Psoas muscle (tissue), 8 donors: ENCODE results near the gene HSPG2. TPM values are rescaled to one million over a fixed set of nuclear protein-coding genes. Genes with fewer than 3 reads are reported as not detected.

ENCODE experiments used
- ATAC-seq, 4 donors: fragments of 200-7000 bp; cut with Tn5 transposase; one replicate each; pipeline ENCODE4 v1.9.1; 2020; ENCODE audit warnings: moderate library complexity in 3 of 4, mild to moderate bottlenecking in 2 of 4
- DNase-seq, 2 donors: peaks; one replicate each; pipeline ENCODE4 v3.0.0-alpha.2; 2020
- H3K27ac ChIP-seq: fragments of 200-600 bp; one replicate; pipeline ENCODE4 v1.8.0; 2022
- H3K27me3 ChIP-seq, 3 donors: fragments of 200-600 bp in 1 of 3; one replicate each; pipeline versions ENCODE4 v1.6.1 to v1.8.0; 2013 to 2022; ENCODE audit warnings: low read length in 2 of 3, mild to moderate bottlenecking in 2 of 3, moderate library complexity in 1 of 3; ENCODE audit not compliant: insufficient read depth in 3 of 3
- H3K36me3 ChIP-seq, 2 donors: fragments of 200-600 bp in 1 of 2; one replicate each; pipeline versions ENCODE4 v1.6.1 to v1.8.0; 2013 to 2022; ENCODE audit warnings: low read depth in 1 of 2, mild to moderate bottlenecking in 1 of 2, moderate library complexity in 1 of 2; ENCODE audit not compliant: insufficient read depth in 1 of 2
- H3K4me1 ChIP-seq: fragments of 200-600 bp; one replicate; pipeline ENCODE4 v1.8.0; 2022
- H3K4me3 ChIP-seq: fragments of 200-600 bp; one replicate; pipeline ENCODE4 v1.8.0; 2022; ENCODE audit warnings: mild to moderate bottlenecking
- H3K9me3 ChIP-seq: fragments of 200-600 bp; one replicate; pipeline ENCODE4 v1.8.0; 2022
- WGBS, 3 donors: extraction: QIAGEN DNeasy Blood & Tissue Kit; methylation state at CpG; one replicate each; pipeline versions ENCODE4 v1.1.6 to v1.1.7; 2013; 5-methylcytosine and 5-hydroxymethylcytosine counted together
- intact Hi-C, 2 donors: fragments of 100-400 bp; cut with DNase I; formaldehyde crosslinking; loops; one replicate each; pipeline versions ENCODE4 v1.11.0 to v1.14.2; 2022
- polyA plus RNA-seq, 3 donors: library from polyadenylated mRNA; stranded (reverse); fragments of 200-250 nt; gene quantifications; one replicate each; pipeline ENCODE4 v1.2.3, GENCODE V29; 2013
- total RNA-seq, 4 donors: library from RNA; stranded (reverse); fragmentation: NEBNext Ultra II Directional in 2 of 4; extraction: Animal tissue kit (Norgen Biotek cat#: 25700) in 2 of 4; gene quantifications; one replicate each; pipeline versions ENCODE4 v1.2.1 to v1.2.4, GENCODE V29; 2021 to 2023
- TF ChIP-seq, protein P1 (sequence below): fragments of 200-600 bp; IDR thresholded peaks from one replicate; pipeline ENCODE4 v1.8.0; 2022; ENCODE audit warnings: antibody characterized with exemption
- donor health status: healthy with polysubstance abuse.
- donor health status: DM: no; HTN: no; CAD: no; lungs with moderate emphysema.
- donor health status: Bipolar disorder and iron deficiency.
- donor health status: healthy.
- donor health status: DM: yes; HTN: yes; CAD: no.
- donor health status: DM: no; HTN: no; CAD: no.
- donor health status: DM: no; HTN: no; CAD: no.
- donor health status: DM: yes; HTN: yes; CAD: no.

Gene HSPG2
- total and polyA plus RNA-seq, 7 donors = 24.5 to 168 (median 102) TPM

DNA sequence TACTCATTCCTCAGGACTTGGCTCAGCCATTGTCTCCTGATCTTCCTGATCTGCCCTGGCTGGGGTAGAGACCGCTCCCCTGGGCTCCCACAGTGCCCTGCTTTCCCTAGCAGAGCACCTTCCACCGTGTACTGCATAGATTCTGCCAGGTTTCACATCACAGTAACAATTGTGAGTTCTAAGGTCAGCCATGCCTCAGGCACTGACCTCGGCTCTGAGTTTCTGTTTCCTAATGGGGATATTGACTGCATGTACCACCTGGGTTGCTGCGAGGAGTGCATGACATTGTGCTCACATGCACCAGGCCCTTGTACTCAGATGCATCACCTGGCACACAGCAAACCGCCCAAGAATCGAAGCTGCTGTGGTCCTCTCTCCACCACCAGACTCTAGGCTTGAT, 46.0 kb downstream of the HSPG2 start:
- 85 to 90% (median 86%) methylated on average over 6 of the region's 6 CpGs for WGBS, 3 donors
- ATAC-seq (no peak), DNase-seq (peak in 1 of 2 donors; percentile 30)
- Histone ChIP-seq H3K27me3 (no peaks in the 10 kb centered on the region), H3K36me3 (peaks cover 0 to 78% of the 10 kb centered on the region in 2 donors), H3K4me3 (no peak overlapping the region), H3K9me3 (no peaks in the 10 kb centered on the region), H3K4me1 (peaks cover 16% of the 10 kb centered on the region), H3K27ac (no peak overlapping the region)
- TF ChIP-seq, protein P1, sequence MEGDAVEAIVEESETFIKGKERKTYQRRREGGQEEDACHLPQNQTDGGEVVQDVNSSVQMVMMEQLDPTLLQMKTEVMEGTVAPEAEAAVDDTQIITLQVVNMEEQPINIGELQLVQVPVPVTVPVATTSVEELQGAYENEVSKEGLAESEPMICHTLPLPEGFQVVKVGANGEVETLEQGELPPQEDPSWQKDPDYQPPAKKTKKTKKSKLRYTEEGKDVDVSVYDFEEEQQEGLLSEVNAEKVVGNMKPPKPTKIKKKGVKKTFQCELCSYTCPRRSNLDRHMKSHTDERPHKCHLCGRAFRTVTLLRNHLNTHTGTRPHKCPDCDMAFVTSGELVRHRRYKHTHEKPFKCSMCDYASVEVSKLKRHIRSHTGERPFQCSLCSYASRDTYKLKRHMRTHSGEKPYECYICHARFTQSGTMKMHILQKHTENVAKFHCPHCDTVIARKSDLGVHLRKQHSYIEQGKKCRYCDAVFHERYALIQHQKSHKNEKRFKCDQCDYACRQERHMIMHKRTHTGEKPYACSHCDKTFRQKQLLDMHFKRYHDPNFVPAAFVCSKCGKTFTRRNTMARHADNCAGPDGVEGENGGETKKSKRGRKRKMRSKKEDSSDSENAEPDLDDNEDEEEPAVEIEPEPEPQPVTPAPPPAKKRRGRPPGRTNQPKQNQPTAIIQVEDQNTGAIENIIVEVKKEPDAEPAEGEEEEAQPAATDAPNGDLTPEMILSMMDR = no peak
- intact Hi-C loops = no loop called here

DNA sequence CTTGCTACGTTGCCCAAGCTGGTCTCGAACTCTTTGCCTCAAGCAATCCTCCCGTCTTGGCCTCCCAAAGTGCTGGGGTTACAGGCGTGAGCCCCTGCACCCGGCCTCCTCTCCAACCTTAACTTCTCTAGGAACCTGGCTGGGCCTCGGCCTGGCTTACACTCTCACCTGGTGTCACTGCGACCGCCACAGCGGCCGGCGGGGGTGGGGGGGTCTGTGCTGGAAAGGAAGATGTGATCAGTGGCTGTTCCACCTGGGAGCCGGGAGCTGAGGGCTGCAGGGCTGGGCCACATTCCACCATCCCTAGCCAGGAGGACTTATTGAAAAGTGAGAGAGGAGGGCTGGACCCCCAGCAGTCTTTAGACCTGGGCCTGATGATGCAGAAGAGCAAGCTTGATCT, 48.6 kb downstream of the HSPG2 start:
- Histone ChIP-seq H3K4me3 (no peak overlapping the region), H3K9me3 (no peaks in the 10 kb centered on the region), H3K4me1 (no peaks in the 10 kb centered on the region), H3K27me3 (no peaks in the 10 kb centered on the region), H3K27ac (no peak overlapping the region), H3K36me3 (peaks cover 0 to 89% of the 10 kb centered on the region in 2 donors)
- intact Hi-C loops = no loop called here
- WGBS, 3 donors = 90 to 92% (median 91%) methylated on average over 12 of the region's 12 CpGs
- TF ChIP-seq, protein P1 = no peak
- DNase-seq (peak in 1 of 2 donors; percentile 39), ATAC-seq (no peak)

DNA sequence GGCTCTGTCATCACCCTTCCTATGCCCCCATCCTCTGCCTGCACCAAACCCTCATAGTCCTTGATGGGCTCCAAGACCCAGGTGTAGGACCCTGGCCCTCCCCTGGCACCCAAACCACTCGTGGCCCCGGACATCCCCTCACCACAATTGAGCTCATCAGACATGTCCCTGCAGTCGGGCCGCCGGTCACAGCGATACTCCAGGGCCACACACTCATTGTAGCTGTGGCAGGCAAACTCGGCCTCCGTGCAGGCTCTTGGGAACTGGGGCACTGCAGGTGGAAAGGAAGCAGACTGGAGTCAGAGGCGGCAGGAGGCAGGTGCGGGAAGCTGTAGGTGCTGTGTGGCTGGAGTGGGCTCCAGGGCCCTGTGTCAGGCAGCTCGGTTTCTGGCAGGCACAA, 49.3 kb downstream of the HSPG2 start:
- Histone ChIP-seq H3K9me3 (no peaks in the 10 kb centered on the region), H3K27ac (no peak overlapping the region), H3K4me3 (no peak overlapping the region), H3K4me1 (no peaks in the 10 kb centered on the region), H3K36me3 (peaks cover 0 to 95% of the 10 kb centered on the region in 2 donors), H3K27me3 (no peaks in the 10 kb centered on the region)
- WGBS, 3 donors = 88 to 90% (median 88%) methylated on average over 11 of the region's 11 CpGs
- intact Hi-C loops = no loop called here
- DNase-seq = peak in 1 of 2 donors; percentile 48
- TF ChIP-seq, protein P1 = no peak
- no peak for ATAC-seq

DNA sequence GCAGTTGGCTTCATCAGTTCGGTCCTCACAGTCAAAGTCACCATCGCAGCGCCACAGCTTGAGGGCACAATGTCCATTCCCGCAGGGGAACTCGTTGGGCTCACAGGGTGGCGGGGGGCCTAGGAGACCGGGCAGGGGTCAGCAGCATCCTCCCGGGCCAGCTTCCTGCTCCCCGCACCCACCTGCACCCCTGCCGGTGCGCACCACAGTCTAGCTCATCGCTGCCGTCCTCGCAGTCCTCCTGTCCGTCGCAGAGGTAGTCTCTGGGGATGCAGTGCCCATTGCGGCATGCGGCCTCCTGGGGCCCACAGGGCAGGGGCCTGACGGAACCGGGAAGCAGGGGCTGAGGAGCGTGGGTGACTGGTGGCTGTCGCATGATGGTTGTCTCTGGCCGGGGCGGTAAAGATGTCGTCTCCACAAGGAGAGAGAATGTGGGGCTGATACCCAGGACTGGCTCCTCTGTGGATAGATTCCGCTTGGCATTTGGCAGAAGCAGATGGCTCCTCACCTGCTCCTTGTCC, 49.8 kb downstream of the HSPG2 start:
- WGBS, 3 donors = 89 to 91% (median 90%) methylated on average over 24 to 26 of the region's 26 CpGs
- H3K4me1 ChIP-seq = no peaks in the 10 kb centered on the region

More for the DNA sequence above, 49.8 kb downstream of the HSPG2 start:
- H3K27ac ChIP-seq = no peak overlapping the region
- TF ChIP-seq, protein P1 = no peak
- peaks cover 0 to 97% of the 10 kb centered on the region in 2 donors for H3K36me3 ChIP-seq
- ATAC-seq (no peak), DNase-seq (peak in 1 of 2 donors; percentile 38)
- intact Hi-C loops = no loop called here
- H3K4me3 ChIP-seq = no peak overlapping the region
- H3K27me3 ChIP-seq = no peaks in the 10 kb centered on the region
- no peaks in the 10 kb centered on the region for H3K9me3 ChIP-seq
